Type B pancreatic cell (in vitro differentiated cells): ENCODE results near the gene HDAC1. TPM values are rescaled to one million over a fixed set of nuclear protein-coding genes. Genes with fewer than 3 reads are reported as not detected.

Experiments
- DNase-seq: peaks from one replicate; pipeline ENCODE4 v3.0.0; 2021; ENCODE audit warnings: mixed read lengths; ENCODE audit not compliant: unreplicated experiment; ENCODE audit errors: extremely low spot score
- H3K27ac Mint-ChIP-seq: 2 replicates; pipeline ENCODE4 v1.8.0; 2021; ENCODE audit warnings: mild to moderate bottlenecking, mixed read lengths
- H3K27me3 Mint-ChIP-seq: 2 replicates; pipeline ENCODE4 v1.8.0; 2021; ENCODE audit warnings: mixed read lengths
- H3K36me3 Mint-ChIP-seq: 2 replicates; pipeline ENCODE4 v1.8.0; 2021; ENCODE audit warnings: mixed read lengths
- H3K4me1 Mint-ChIP-seq: one replicate; pipeline ENCODE4 v1.8.0; 2021; ENCODE audit warnings: mixed read lengths; ENCODE audit not compliant: unreplicated experiment
- H3K4me3 Mint-ChIP-seq: 2 replicates; pipeline ENCODE4 v1.8.0; 2021; ENCODE audit warnings: mild to moderate bottlenecking, mixed read lengths
- H3K9me3 Mint-ChIP-seq: 2 replicates; pipeline ENCODE4 v1.8.0; 2021; ENCODE audit warnings: mixed read lengths
- CTCF ChIP-seq: fragments of 200-600 bp; sonication (generic); conservative IDR thresholded peaks from 2 replicates; pipeline ENCODE4 v1.5.0; 2021; ENCODE audit warnings: antibody characterized with exemption, mild to moderate bottlenecking
- total RNA-seq: library from RNA; stranded (reverse); gene quantifications from 2 replicates; pipeline ENCODE4 v1.2.1, GENCODE V29; 2021; ENCODE audit warnings: low replicate concordance

Gene HDAC1
- total RNA-seq, 1 donor from 2014 or later, result 108 TPM

GRCh38 chr1:32329931-32330466, 38.1 kb downstream of the HDAC1 start:
- H3K9me3 Mint-ChIP-seq, result no peaks in the 10 kb centered on the region
- DNase-seq, result no peak
- H3K27me3 Mint-ChIP-seq, result no peaks in the 10 kb centered on the region
- H3K4me3 Mint-ChIP-seq, result no peak overlapping the region
- H3K4me1 Mint-ChIP-seq, result peaks cover 31% of the 10 kb centered on the region
- H3K36me3 Mint-ChIP-seq, result peaks cover 58% of the 10 kb centered on the region
- no peak overlapping the region for H3K27ac Mint-ChIP-seq
- TF ChIP-seq CTCF, result no peak

- H3K36me3 Mint-ChIP-seq, result peaks cover 52% of the 10 kb centered on the region
- H3K4me1 Mint-ChIP-seq, result peaks cover 31% of the 10 kb centered on the region
- TF ChIP-seq CTCF, result no peak
- no peak for DNase-seq
- H3K4me3 Mint-ChIP-seq, result no peak overlapping the region
- no peaks in the 10 kb centered on the region for H3K9me3 Mint-ChIP-seq
- no peaks in the 10 kb centered on the region for H3K27me3 Mint-ChIP-seq
- peak overlapping the region; percentile 60 for H3K27ac Mint-ChIP-seq
These were observed 38.8 kb downstream of the HDAC1 start for GRCh38 chr1:32330558-32331151.

GRCh38 chr1:32331549-32331948, 39.7 kb downstream of the HDAC1 start:
- peak overlapping the region; percentile 60 for H3K27ac Mint-ChIP-seq
- H3K36me3 Mint-ChIP-seq, result peaks cover 52% of the 10 kb centered on the region
- H3K4me1 Mint-ChIP-seq, result peaks cover 31% of the 10 kb centered on the region

GRCh38 chr1:32332290-32333079, 40.6 kb downstream of the HDAC1 start:
- TF ChIP-seq CTCF, result no peak
- Mint-ChIP-seq H3K9me3 (no peaks in the 10 kb centered on the region), H3K36me3 (peaks cover 52% of the 10 kb centered on the region), H3K4me3 (peak overlapping the region; percentile 71), H3K4me1 (peaks cover 31% of the 10 kb centered on the region), H3K27me3 (no peaks in the 10 kb centered on the region), H3K27ac (peak overlapping the region; percentile 60)
- no peak for DNase-seq

More at GRCh38 chr1:32331549-32331948, 39.7 kb downstream of the HDAC1 start:
- H3K4me3 Mint-ChIP-seq, result peak overlapping the region; percentile 37
- no peak for DNase-seq
- TF ChIP-seq CTCF, result no peak
- H3K27me3 Mint-ChIP-seq, result no peaks in the 10 kb centered on the region
- no peaks in the 10 kb centered on the region for H3K9me3 Mint-ChIP-seq

GRCh38 chr1:32333251-32333963, 41.5 kb downstream of the HDAC1 start:
- no peak for TF ChIP-seq CTCF
- Mint-ChIP-seq H3K27ac (peak overlapping the region; percentile 77), H3K4me3 (peak overlapping the region; percentile 97), H3K9me3 (no peaks in the 10 kb centered on the region), H3K4me1 (peaks cover 38% of the 10 kb centered on the region), H3K27me3 (no peaks in the 10 kb centered on the region), H3K36me3 (peaks cover 47% of the 10 kb centered on the region)
- no peak for DNase-seq
